Ascending aorta (tissue), 2 donors: ENCODE results near the gene MRPL55. TPM values are rescaled to one million over a fixed set of nuclear protein-coding genes. Genes with fewer than 3 reads are reported as not detected.

Experiments used
- DNase-seq, 2 donors: peaks; one replicate each; pipeline ENCODE4 v3.0.0-alpha.2; 2019; ENCODE audit warnings: low spot score in 2 of 2
- H3K27ac ChIP-seq, 2 donors: fragments of 200-600 bp; sonication (generic); one replicate each; pipeline ENCODE4 v1.5.1; 2016 to 2017; ENCODE audit warnings: mild to moderate bottlenecking in 1 of 2
- H3K27me3 ChIP-seq: fragments of 200-600 bp; sonication (generic); one replicate; pipeline ENCODE4 v1.5.1; 2017
- H3K36me3 ChIP-seq, 2 donors: fragments of 200-600 bp; sonication (generic); one replicate each; pipeline ENCODE4 v1.5.1; 2016
- H3K4me1 ChIP-seq, 2 donors: fragments of 200-600 bp; sonication (generic); one replicate each; pipeline ENCODE4 v1.5.1; 2016 to 2017; ENCODE audit warnings: mild to moderate bottlenecking in 1 of 2
- H3K4me3 ChIP-seq, 2 donors: fragments of 200-600 bp; sonication (generic); one replicate each; pipeline ENCODE4 v1.5.1; 2016 to 2017; ENCODE audit warnings: mild to moderate bottlenecking in 1 of 2
- H3K9me3 ChIP-seq, 2 donors: fragments of 200-600 bp; sonication (generic); one replicate each; pipeline ENCODE4 v1.5.1; 2016
- intact Hi-C: fragments of 100-400 bp; cut with DNase I; formaldehyde crosslinking; loops from one replicate; pipeline ENCODE4 v1.15.1; 2023
- total RNA-seq: library from RNA; depleted of rRNA; stranded (reverse); fragments of >200 nt; gene quantifications from one replicate; pipeline ENCODE4 v1.1.0, GENCODE V29; 2016
- TF ChIP-seq, protein P1 (sequence below), 3 experiments: fragments of 200-600 bp in 2 of 3; fragments of 450-650 bp in 1 of 3; sonication (generic) in 2 of 3; IDR thresholded peaks; one replicate each; pipeline ENCODE4 v1.5.1; 2016 to 2019; ENCODE audit warnings: antibody characterized with exemption in 3 of 3, mild to moderate bottlenecking in 1 of 3, moderate library complexity in 1 of 3

The MRPL55 gene
- total RNA-seq, 1 donor from 2014 or later: 23.6 TPM

DNA sequence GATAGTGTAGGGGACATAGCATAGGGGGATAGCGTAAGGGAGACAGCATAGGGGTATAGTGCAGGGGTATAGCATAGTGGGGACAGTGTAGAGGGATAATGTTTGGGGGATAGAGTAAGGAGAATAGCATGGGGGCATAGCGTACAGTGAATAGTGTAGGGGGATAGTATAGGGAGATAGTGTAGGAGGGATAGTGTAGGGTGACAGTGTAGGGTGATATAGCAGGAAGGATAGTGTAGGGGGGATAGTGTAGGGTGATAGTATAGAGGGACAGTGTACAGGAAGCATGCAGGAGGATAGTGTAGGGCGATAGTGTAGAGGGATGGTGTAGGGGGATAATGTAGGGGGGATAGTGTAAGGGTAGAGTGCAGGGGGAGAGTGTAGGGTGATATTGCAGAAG, 38.2 kb downstream of the MRPL55 start:
- no peak for DNase-seq
- Histone ChIP-seq H3K4me3 (no peak overlapping the region), H3K27ac (no peak overlapping the region), H3K27me3 (no peaks in the 10 kb centered on the region), H3K9me3 (no peaks in the 10 kb centered on the region), H3K36me3 (no peaks in the 10 kb centered on the region), H3K4me1 (no peaks in the 10 kb centered on the region)
- TF ChIP-seq, protein P1, sequence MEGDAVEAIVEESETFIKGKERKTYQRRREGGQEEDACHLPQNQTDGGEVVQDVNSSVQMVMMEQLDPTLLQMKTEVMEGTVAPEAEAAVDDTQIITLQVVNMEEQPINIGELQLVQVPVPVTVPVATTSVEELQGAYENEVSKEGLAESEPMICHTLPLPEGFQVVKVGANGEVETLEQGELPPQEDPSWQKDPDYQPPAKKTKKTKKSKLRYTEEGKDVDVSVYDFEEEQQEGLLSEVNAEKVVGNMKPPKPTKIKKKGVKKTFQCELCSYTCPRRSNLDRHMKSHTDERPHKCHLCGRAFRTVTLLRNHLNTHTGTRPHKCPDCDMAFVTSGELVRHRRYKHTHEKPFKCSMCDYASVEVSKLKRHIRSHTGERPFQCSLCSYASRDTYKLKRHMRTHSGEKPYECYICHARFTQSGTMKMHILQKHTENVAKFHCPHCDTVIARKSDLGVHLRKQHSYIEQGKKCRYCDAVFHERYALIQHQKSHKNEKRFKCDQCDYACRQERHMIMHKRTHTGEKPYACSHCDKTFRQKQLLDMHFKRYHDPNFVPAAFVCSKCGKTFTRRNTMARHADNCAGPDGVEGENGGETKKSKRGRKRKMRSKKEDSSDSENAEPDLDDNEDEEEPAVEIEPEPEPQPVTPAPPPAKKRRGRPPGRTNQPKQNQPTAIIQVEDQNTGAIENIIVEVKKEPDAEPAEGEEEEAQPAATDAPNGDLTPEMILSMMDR (IDR thresholded peaks at IDR 0.05): no peak
- intact Hi-C loops: no loop called here

DNA sequence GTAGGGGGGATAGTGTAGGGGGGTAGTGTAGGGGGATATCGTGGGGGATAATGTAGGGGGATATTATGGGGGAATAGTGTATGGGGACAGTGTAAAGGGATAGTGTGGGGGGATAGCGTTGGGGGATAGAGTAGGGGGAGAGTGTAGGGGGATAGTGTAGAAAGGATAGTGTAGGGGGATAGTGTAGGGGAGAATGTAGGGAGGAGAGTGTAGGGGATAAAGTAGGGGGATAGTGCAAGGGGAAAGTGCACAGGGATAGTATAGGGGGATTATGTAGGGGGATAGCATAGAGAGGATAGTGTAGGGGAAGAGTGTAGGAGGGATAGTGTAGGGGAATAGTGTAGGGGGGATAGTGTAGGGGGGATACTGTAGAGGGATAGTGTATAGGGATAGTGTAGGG, 38.9 kb downstream of the MRPL55 start:
- DNase-seq: no peak
- TF ChIP-seq, protein P1 (IDR thresholded peaks at IDR 0.05): no peak
- Histone ChIP-seq H3K4me3 (no peak overlapping the region), H3K4me1 (no peaks in the 10 kb centered on the region), H3K27me3 (no peaks in the 10 kb centered on the region), H3K36me3 (no peaks in the 10 kb centered on the region), H3K27ac (no peak overlapping the region), H3K9me3 (no peaks in the 10 kb centered on the region)
- intact Hi-C loops: no loop called here

DNA sequence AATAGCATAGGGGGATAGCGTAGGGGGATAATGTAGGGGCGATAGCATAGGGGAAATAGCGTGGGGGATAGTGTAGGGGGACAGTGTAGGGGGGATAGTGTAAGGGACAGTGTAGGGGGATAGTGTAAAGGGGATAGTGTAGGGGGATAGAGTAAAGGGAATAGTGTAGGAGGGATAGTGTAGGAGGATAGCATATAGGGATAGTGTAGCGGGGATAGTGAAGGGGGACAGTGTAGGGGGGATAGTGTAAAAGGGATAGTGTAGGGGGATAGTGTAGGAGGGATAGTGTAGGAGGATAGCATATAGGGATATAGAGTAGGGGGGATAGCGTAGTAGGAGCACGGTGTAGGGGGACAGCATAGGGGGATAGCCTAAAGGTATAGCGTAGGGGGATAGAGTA, 40.7 kb downstream of the MRPL55 start:
- no peak overlapping the region for H3K4me3 ChIP-seq
- no peaks in the 10 kb centered on the region for H3K36me3 ChIP-seq
- intact Hi-C loops: no loop called here
- no peaks in the 10 kb centered on the region for H3K27me3 ChIP-seq
- TF ChIP-seq, protein P1 (IDR thresholded peaks at IDR 0.05): no peak
- DNase-seq: no peak
- H3K4me1 ChIP-seq: no peaks in the 10 kb centered on the region
- H3K27ac ChIP-seq: no peak overlapping the region
- H3K9me3 ChIP-seq: no peaks in the 10 kb centered on the region

GRCh38 chr1:228066891-228067654, 42.0 kb downstream of the MRPL55 start:
- DNase-seq: no peak
- intact Hi-C loops: no loop called here
- H3K27me3 ChIP-seq: peaks cover 3% of the 10 kb centered on the region

DNA sequence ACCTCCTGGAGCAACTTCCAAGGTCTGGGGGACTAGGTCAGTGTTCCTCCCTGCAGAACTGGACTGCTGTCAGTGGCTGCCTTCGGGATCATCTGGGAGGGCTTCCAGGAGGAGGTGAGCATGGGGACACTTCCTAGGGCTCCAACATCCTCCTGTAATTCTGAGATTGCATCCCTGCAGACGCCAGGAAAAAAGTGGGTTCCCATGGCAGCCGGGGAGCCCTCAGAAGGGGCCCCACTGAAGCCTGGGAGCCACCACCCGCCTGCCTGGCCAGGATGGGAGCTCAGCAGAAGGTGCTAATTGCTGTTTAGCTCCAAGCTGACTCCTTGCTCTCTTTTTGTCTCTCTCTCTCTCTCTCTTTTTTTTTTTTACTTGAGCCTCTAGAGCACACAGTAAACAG, 42.7 kb downstream of the MRPL55 start:
- DNase-seq: no peak
- intact Hi-C loops: no loop called here
- Histone ChIP-seq H3K27ac (no peak overlapping the region), H3K4me1 (no peaks in the 10 kb centered on the region), H3K9me3 (no peaks in the 10 kb centered on the region), H3K27me3 (peaks cover 9% of the 10 kb centered on the region), H3K36me3 (no peaks in the 10 kb centered on the region), H3K4me3 (no peak overlapping the region)
- TF ChIP-seq, protein P1 (IDR thresholded peaks at IDR 0.05): no peak

More at GRCh38 chr1:228066891-228067654, 42.0 kb downstream of the MRPL55 start:
- Histone ChIP-seq H3K36me3 (no peaks in the 10 kb centered on the region), H3K27ac (no peak overlapping the region), H3K4me1 (no peaks in the 10 kb centered on the region), H3K9me3 (no peaks in the 10 kb centered on the region), H3K4me3 (no peak overlapping the region)
- TF ChIP-seq, protein P1 (IDR thresholded peaks at IDR 0.05): no peak
